Keratinocyte (primary cell): Measurements from ENCODE around the gene CFAP92.

Experiments
- CTCF ChIP-seq, 3 experiments: IDR thresholded peaks in 1 of 3; conservative IDR thresholded peaks in 1 of 3; optimal IDR thresholded peaks in 1 of 3; 2 replicates in 2 of 3; 3 replicates in 1 of 3; pipeline versions ENCODE3 to v1.5.1; 2011; ENCODE audit warnings: low read length in 3 of 3, mild to moderate bottlenecking in 3 of 3, moderate library complexity in 2 of 3, control low read depth in 1 of 3, inconsistent platforms in 1 of 3; ENCODE audit not compliant: insufficient read depth in 2 of 3; ENCODE audit errors: extremely low read depth in 1 of 3
- EZH2 ChIP-seq: IDR thresholded peaks from one replicate; pipeline ENCODE4 v1.6.1; 2012; ENCODE audit warnings: inconsistent platforms, mild to moderate bottlenecking, low read length, moderate library complexity

- TF ChIP-seq EZH2 (no peak), CTCF (optimal IDR thresholded peaks at IDR 0.05 in 1 of 3, IDR thresholded peaks at IDR 0.05 in 1 of 3, conservative IDR thresholded peaks at IDR 0.05 in 1 of 3; ENCODE audit: extremely low read depth in 1 of 3, insufficient read depth in 2 of 3, low read length in 3 of 3) (no peak)
Observed at GRCh38 chr3:128867200-128868125, 126.4 kb downstream of the CFAP92 start.
